GM12878 (cell line): Measurements from ENCODE around the gene RARRES1. TPM values are rescaled to one million over a fixed set of nuclear protein-coding genes. Genes with fewer than 3 reads are reported as not detected.

Experiments used
- ATAC-seq: fragments of 200-7000 bp; cut with Tn5 transposase; 3 replicates; pipeline ENCODE4 v1.9.1; 2020; ENCODE audit warnings: mild to moderate bottlenecking, moderate library complexity
- BruUV-seq: library from RNA; stranded (reverse); fragments of 400-500 nt; replicated peaks from 2 replicates; lab custom pipeline; 2021; lab: Mats Ljungman, UMichigan
- CTCF ChIA-PET: fragments of 300-600 bp; sonication (Branson Sonifier 250); formaldehyde crosslinking; extraction: SDS; loops from one replicate; lab custom pipeline; 2021; ENCODE audit warnings: inconsistent platforms; lab: Yijun Ruan, JAX
- POLR2A ChIA-PET: fragments of 350-600 bp; formaldehyde crosslinking; extraction: SDS; loops from one replicate; lab custom pipeline; 2021; ENCODE audit warnings: inconsistent platforms; lab: Charles Lee
- RAD21 ChIA-PET: fragments of 300-600 bp; sonication (Branson Sonifier 250); formaldehyde crosslinking; loops from one replicate; lab custom pipeline; 2023; ENCODE audit warnings: antibody characterized with exemption; ENCODE audit not compliant: unreplicated experiment; lab: Charles Lee
- SMC1A ChIA-PET: fragments of 300-600 bp; sonication (Branson Sonifier 250); formaldehyde crosslinking; loops from one replicate; lab custom pipeline; 2023; ENCODE audit not compliant: unreplicated experiment, uncharacterized antibody; lab: Charles Lee
- DNase-seq: peaks from one replicate; pipeline ENCODE4 v3.0.0-alpha.2; 2011; ENCODE audit warnings: low read depth, low spot score
- FAIRE-seq: peaks from 3 replicates; lab custom pipeline; 2011; peaks lifted over from hg19 to GRCh38; lab: Jason Lieb, UNC
- H2AFZ ChIP-seq: 2 replicates; pipeline ENCODE4 v1.6.0; 2011; ENCODE audit warnings: low read depth, low read length, control low read depth; ENCODE audit not compliant: control insufficient read depth
- H3K27ac ChIP-seq: 2 replicates; pipeline ENCODE4 v1.5.1; 2011; ENCODE audit warnings: control low read depth; ENCODE audit not compliant: control insufficient read depth, insufficient read depth
- H3K27me3 ChIP-seq, 2 experiments: replicated peaks in 1 of 2; 2 replicates each; pipeline versions ENCODE4 v1.6.0 to v1.6.1; 2011; ENCODE audit warnings: low read length in 1 of 2; ENCODE audit not compliant: control insufficient read depth in 2 of 2, insufficient read depth in 2 of 2
- H3K36me3 ChIP-seq, 2 experiments: 2 replicates each; pipeline ENCODE4 v1.5.1; 2011; ENCODE audit warnings: low read length in 1 of 2; ENCODE audit not compliant: control insufficient read depth in 2 of 2, insufficient read depth in 2 of 2
- H3K4me1 ChIP-seq: 2 replicates; pipeline ENCODE4 v1.6.1; 2011; ENCODE audit warnings: mild to moderate bottlenecking, low read length, moderate library complexity, mixed read lengths; ENCODE audit not compliant: control insufficient read depth, insufficient read depth
- H3K4me2 ChIP-seq: 2 replicates; pipeline ENCODE4 v1.6.0; 2011; ENCODE audit warnings: control low read depth; ENCODE audit not compliant: control insufficient read depth, insufficient read depth
- H3K4me3 ChIP-seq: fragments of 200-600 bp; sonication (generic); 2 replicates; pipeline ENCODE4 v1.5.1; 2016
- H3K79me2 ChIP-seq: 2 replicates; pipeline ENCODE4 v1.6.0; 2011; ENCODE audit warnings: low read length; ENCODE audit not compliant: control insufficient read depth, insufficient read depth
- H3K9ac ChIP-seq: 2 replicates; pipeline ENCODE4 v1.8.0; 2011; ENCODE audit warnings: low read length, control low read depth, mixed read lengths; ENCODE audit not compliant: control insufficient read depth, insufficient read depth
- H3K9me3 ChIP-seq: replicated peaks from 3 replicates; pipeline ENCODE4 v1.5.1; 2011; ENCODE audit warnings: mild to moderate bottlenecking, low read length; ENCODE audit not compliant: control insufficient read depth, insufficient read depth
- H4K20me1 ChIP-seq: 2 replicates; pipeline ENCODE4 v1.6.0; 2011; ENCODE audit not compliant: control insufficient read depth, insufficient read depth
- BACH1 ChIP-seq: fragments of 450-650 bp; IDR thresholded peaks from 2 replicates; pipeline ENCODE4 v1.6.1; 2017; ENCODE audit warnings: mild to moderate bottlenecking, borderline replicate concordance
- FOXK2 ChIP-seq: fragments of 450-650 bp; IDR thresholded peaks from 2 replicates; pipeline ENCODE4 v1.6.1; 2017; ENCODE audit warnings: mild to moderate bottlenecking, moderate library complexity
- NFIC ChIP-seq: IDR thresholded peaks from 2 replicates; pipeline ENCODE4 v1.6.1; 2012; ENCODE audit warnings: low read depth, mild to moderate bottlenecking, inconsistent platforms, low read length, moderate library complexity
- PAX8 ChIP-seq: fragments of 450-650 bp; IDR thresholded peaks from 2 replicates; pipeline ENCODE4 v1.6.1; 2017; ENCODE audit warnings: mild to moderate bottlenecking, moderate library complexity
- RAD21 ChIP-seq: IDR thresholded peaks from 2 replicates; pipeline ENCODE4 v1.6.1; 2011; ENCODE audit warnings: mild to moderate bottlenecking, low read depth, low read length, moderate library complexity; ENCODE audit not compliant: insufficient read depth
- SPI1 ChIP-seq: IDR thresholded peaks from 2 replicates; pipeline ENCODE4 v1.6.1; 2011; ENCODE audit warnings: low read depth, mild to moderate bottlenecking, low read length, moderate library complexity, borderline replicate concordance; ENCODE audit not compliant: insufficient read depth
- STAT3 ChIP-seq: IDR thresholded peaks from 2 replicates; pipeline ENCODE4 v1.6.1; 2011; ENCODE audit warnings: low read depth, low read length, improper control_type of control experiment
- ZBED1 ChIP-seq: IDR thresholded peaks from 2 replicates; pipeline ENCODE4 v1.6.1; 2016; ENCODE audit warnings: borderline replicate concordance
- ZZZ3 ChIP-seq: IDR thresholded peaks from 2 replicates; pipeline ENCODE4 v1.6.1; 2011; ENCODE audit warnings: low read depth; ENCODE audit not compliant: control insufficient read depth, insufficient read length
- WGBS: methylation state at CpG from one replicate; pipeline ENCODE4 v1.1.6; 2016; ENCODE audit warnings: low lambda C conversion rate; ENCODE audit not compliant: insufficient replicate concordance, insufficient coverage; ENCODE audit errors: missing lambda C conversion rate; 5-methylcytosine and 5-hydroxymethylcytosine counted together
- in situ Hi-C: fragments of 300-500 bp; cut with MboI; formaldehyde crosslinking; loops from 9 replicates; pipeline ENCODE4 v1.14.3; 2018; ENCODE audit warnings: mixed read lengths
- intact Hi-C: fragments of 100-400 bp; cut with micrococcal nuclease; formaldehyde crosslinking; loops from one replicate; pipeline ENCODE4 v1.14.2; 2022; ENCODE audit not compliant: unreplicated experiment
- polyA plus RNA-seq, 11 experiments: library from polyadenylated mRNA; depleted of rRNA in 4 of 11; unstranded in 6 of 11; stranded (reverse) in 5 of 11; fragments of >200 nt; fragmentation: Nextera tagmentation in 4 of 11; fragmentation: Illumina TruSeq in 1 of 11; extraction: Ambion mirVana in 4 of 11; extraction: Trizol in 1 of 11; gene quantifications; 1 replicate in 1 of 11; 2 replicates in 10 of 11; pipeline versions ENCODE4 v1.2.1 to v1.2.3, GENCODE V29; 2011 to 2016; ENCODE audit warnings: inconsistent platforms in 2 of 11, missing spikeins in 2 of 11, low read depth in 1 of 11
- total RNA-seq, 4 experiments: library from RNA; depleted of rRNA in 3 of 4; stranded (reverse); fragments of >200 nt in 3 of 4; fragmentation: Illumina TruSeq in 1 of 4; extraction: Trizol in 1 of 4; gene quantifications; 2 replicates each; pipeline versions ENCODE4 v1.2.1 to v1.2.3, GENCODE V29; 2013 to 2021
- TF ChIP-seq, protein P1 (sequence below): fragments of 450-650 bp; IDR thresholded peaks from 2 replicates; pipeline ENCODE4 v1.6.1; 2018; ENCODE audit warnings: borderline replicate concordance, mild to moderate bottlenecking; ENCODE audit not compliant: partially characterized antibody
- TF ChIP-seq, protein P2 (sequence below): fragments of 450-650 bp; formaldehyde crosslinking; IDR thresholded peaks from 2 replicates; pipeline ENCODE4 v1.5.0; 2022; ENCODE audit warnings: mild to moderate bottlenecking, missing genetic modification characterization
- TF ChIP-seq, protein P3 (sequence below): IDR thresholded peaks from 2 replicates; pipeline ENCODE4 v1.6.1; 2012; ENCODE audit warnings: low read depth, low read length, improper control_type of control experiment

RARRES1 gene
- total and polyA plus RNA-seq, 10 of the 15 experiments (the other 5 are each of a cell fraction or from before 2014, with no cell fraction given), result 0.02 to 0.83 (median 0.63) TPM; not detected in 7

DNA sequence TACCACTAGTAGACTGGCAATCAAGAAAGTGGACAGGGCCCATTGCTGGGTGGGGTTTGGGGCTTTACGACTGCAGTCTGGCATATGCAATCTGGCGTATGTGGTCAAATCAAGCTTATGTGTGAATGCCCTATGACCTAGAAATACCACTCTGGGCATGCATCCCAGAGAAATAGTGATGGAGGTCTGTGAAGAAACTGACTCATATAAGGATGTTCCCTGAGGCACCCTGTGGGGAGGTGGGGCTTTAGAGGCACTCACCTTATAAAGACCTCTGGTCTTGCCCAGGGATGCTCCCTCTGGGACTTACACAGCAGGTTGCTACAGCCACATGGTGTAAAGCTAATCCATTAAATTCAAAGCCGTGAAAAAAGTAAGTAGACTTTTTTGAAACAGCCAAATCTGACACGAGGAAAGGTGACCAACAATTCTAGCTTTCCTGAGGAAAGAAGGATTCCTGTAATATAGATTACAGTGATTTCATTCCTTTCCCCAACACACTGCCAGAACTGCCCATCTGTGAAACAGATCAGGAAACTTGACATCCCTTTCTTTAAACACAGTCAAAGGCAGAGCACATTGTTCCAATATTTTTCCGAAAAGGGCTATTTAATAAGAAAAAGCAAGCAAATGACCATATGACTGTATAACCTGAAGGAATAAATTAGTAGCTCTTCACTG, 13.6 kb downstream of the RARRES1 start (continued):
- TF ChIP-seq, protein P1, sequence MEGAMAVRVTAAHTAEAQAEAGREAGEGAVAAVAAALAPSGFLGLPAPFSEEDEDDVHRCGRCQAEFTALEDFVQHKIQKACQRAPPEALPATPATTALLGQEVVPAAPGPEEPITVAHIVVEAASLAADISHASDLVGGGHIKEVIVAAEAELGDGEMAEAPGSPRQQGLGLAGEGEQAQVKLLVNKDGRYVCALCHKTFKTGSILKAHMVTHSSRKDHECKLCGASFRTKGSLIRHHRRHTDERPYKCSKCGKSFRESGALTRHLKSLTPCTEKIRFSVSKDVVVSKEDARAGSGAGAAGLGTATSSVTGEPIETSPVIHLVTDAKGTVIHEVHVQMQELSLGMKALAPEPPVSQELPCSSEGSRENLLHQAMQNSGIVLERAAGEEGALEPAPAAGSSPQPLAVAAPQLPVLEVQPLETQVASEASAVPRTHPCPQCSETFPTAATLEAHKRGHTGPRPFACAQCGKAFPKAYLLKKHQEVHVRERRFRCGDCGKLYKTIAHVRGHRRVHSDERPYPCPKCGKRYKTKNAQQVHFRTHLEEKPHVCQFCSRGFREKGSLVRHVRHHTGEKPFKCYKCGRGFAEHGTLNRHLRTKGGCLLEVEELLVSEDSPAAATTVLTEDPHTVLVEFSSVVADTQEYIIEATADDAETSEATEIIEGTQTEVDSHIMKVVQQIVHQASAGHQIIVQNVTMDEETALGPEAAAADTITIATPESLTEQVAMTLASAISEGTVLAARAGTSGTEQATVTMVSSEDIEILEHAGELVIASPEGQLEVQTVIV, result no peak
- TF ChIP-seq, all 136 proteins: peak for 0

DNA sequence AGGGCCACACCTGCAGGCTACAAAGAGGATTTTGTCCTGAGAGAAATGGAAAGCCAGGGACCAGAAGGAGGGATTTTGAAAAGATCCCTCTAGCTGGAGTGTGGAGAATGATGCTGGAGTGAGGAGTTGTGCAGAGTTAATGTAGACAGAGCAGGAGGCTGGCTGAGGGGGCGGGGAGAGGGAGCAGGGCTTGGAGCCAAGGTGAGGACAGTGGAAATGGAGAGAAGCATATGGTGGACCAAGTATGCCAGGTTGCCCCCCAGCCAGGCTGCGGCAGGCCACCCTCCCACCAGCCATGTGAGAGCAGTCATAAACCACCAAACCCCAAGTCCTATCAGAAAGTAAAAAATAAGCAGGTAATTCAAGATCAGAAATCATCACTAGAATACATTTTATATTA, 14.7 kb downstream of the RARRES1 start:
- no peak overlapping the region for H3K4me3 ChIP-seq
- intact Hi-C loops (no loop called here), in situ Hi-C loops (no loop called here)
- ChIA-PET RAD21 (no interaction called here), POLR2A (interaction anchor here (0.7 kb wide), 1 partner anchor 127 kb away, joined by 3 read pairs; no protein-coding TSS in a partner anchor), CTCF (interaction anchor here (2.0 to 2.9 kb wide), 2 partner anchors 9 to 11 kb away, joined by 14 to 16 read pairs; no protein-coding TSS in a partner anchor), SMC1A (interaction anchor here (0.7 kb wide), 1 partner anchor 64 kb away, joined by 3 read pairs; no protein-coding TSS in a partner anchor)
- ATAC-seq (no peak), FAIRE-seq (no peak), DNase-seq (no peak)
- H3K4me1 ChIP-seq, result no peaks in the 10 kb centered on the region
- no peaks in the 10 kb centered on the region for H3K27me3 ChIP-seq
- 100% methylated on average over 1 of the region's 2 CpGs for WGBS
- H3K79me2 ChIP-seq, result no peaks in the 10 kb centered on the region
- H3K9ac ChIP-seq, result no peak overlapping the region
- BruUV-seq, result no TSS peak
- no peaks in the 10 kb centered on the region; a peak in 3 of 4 replicates for H3K36me3 ChIP-seq
- no peak overlapping the region for H3K4me2 ChIP-seq
- no peaks in the 10 kb centered on the region for H4K20me1 ChIP-seq
- H2AFZ ChIP-seq, result no peak overlapping the region
- no peaks in the 10 kb centered on the region for H3K9me3 ChIP-seq
- H3K27ac ChIP-seq, result no peak overlapping the region
- TF ChIP-seq RAD21 (no peak), ZZZ3 (no peak), SPI1 (no peak), NFIC (no peak), ZBED1 (no peak), BACH1 (no peak), FOXK2 (no peak), PAX8 (no peak), STAT3 (no peak)
- TF ChIP-seq, protein P2, sequence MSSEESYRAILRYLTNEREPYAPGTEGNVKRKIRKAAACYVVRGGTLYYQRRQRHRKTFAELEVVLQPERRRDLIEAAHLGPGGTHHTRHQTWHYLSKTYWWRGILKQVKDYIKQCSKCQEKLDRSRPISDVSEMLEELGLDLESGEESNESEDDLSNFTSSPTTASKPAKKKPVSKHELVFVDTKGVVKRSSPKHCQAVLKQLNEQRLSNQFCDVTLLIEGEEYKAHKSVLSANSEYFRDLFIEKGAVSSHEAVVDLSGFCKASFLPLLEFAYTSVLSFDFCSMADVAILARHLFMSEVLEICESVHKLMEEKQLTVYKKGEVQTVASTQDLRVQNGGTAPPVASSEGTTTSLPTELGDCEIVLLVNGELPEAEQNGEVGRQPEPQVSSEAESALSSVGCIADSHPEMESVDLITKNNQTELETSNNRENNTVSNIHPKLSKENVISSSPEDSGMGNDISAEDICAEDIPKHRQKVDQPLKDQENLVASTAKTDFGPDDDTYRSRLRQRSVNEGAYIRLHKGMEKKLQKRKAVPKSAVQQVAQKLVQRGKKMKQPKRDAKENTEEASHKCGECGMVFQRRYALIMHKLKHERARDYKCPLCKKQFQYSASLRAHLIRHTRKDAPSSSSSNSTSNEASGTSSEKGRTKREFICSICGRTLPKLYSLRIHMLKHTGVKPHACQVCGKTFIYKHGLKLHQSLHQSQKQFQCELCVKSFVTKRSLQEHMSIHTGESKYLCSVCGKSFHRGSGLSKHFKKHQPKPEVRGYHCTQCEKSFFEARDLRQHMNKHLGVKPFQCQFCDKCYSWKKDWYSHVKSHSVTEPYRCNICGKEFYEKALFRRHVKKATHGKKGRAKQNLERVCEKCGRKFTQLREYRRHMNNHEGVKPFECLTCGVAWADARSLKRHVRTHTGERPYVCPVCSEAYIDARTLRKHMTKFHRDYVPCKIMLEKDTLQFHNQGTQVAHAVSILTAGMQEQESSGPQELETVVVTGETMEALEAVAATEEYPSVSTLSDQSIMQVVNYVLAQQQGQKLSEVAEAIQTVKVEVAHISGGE (CRISPR knock-in tag), result no peak
- TF ChIP-seq, protein P3, sequence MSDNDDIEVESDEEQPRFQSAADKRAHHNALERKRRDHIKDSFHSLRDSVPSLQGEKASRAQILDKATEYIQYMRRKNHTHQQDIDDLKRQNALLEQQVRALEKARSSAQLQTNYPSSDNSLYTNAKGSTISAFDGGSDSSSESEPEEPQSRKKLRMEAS, result no peak
